GM19099 (cell line): ENCODE results near the gene SIGLEC15.

Experiments used
- POLR2A ChIP-seq: IDR thresholded peaks from 3 replicates; pipeline ENCODE4 v1.6.1; 2011; ENCODE audit warnings: low read depth; ENCODE audit not compliant: insufficient read length; ENCODE audit errors: extremely low read depth

The SIGLEC15 gene

GRCh38 chr18:45802814-45803492 lies 22.5 kb upstream of the SIGLEC15 start:
- no peak for TF ChIP-seq POLR2A

- TF ChIP-seq POLR2A: no peak
Observed at GRCh38 chr18:45805551-45805950, 19.9 kb upstream of the SIGLEC15 start.

- no peak for TF ChIP-seq POLR2A
Observed at GRCh38 chr18:45806226-45806625, 19.2 kb upstream of the SIGLEC15 start.

- TF ChIP-seq POLR2A: no peak
Observed at GRCh38 chr18:45817543-45817942, 7.9 kb upstream of the SIGLEC15 start.

- no peak for TF ChIP-seq POLR2A
Observed at GRCh38 chr18:45820106-45820745, 5.2 kb upstream of the SIGLEC15 start.

- no peak for TF ChIP-seq POLR2A
Observed at GRCh38 chr18:45821026-45821425, 4.4 kb upstream of the SIGLEC15 start.

- TF ChIP-seq POLR2A: no peak
Observed at GRCh38 chr18:45821711-45822110, 3.8 kb upstream of the SIGLEC15 start.

GRCh38 chr18:45826084-45826483 lies 609 bp downstream of the SIGLEC15 start:
- no peak for TF ChIP-seq POLR2A

- no peak for TF ChIP-seq POLR2A
Observed at GRCh38 chr18:45828917-45829811, 3.7 kb downstream of the SIGLEC15 start.

GRCh38 chr18:45829855-45830254 lies 4.4 kb downstream of the SIGLEC15 start:
- no peak for TF ChIP-seq POLR2A

- TF ChIP-seq POLR2A: no peak
Observed at GRCh38 chr18:45830917-45831316, 5.4 kb downstream of the SIGLEC15 start.

GRCh38 chr18:45833846-45834245 lies 8.4 kb downstream of the SIGLEC15 start:
- no peak for TF ChIP-seq POLR2A

- no peak for TF ChIP-seq POLR2A
Observed at GRCh38 chr18:45834306-45834705, 8.8 kb downstream of the SIGLEC15 start.

GRCh38 chr18:45835057-45835636 lies 9.7 kb downstream of the SIGLEC15 start:
- TF ChIP-seq POLR2A: no peak

GRCh38 chr18:45836242-45837205 lies 11.0 kb downstream of the SIGLEC15 start:
- no peak for TF ChIP-seq POLR2A
